Spleen (tissue), 7 donors: ENCODE measurements around the gene CSNK1D.
"Not testable (repeated sequence)": the region's sequence is repeated elsewhere in the genome, so short reads cannot be mapped to it uniquely, and the experiment has no call there.

Experiments
- POLR2A ChIP-seq, 3 donors: fragments of 450-650 bp; IDR thresholded peaks; one replicate each; pipeline ENCODE4 v1.5.1; 2017; ENCODE audit warnings: antibody characterized with exemption in 3 of 3, mild to moderate bottlenecking in 1 of 3
- POLR2AphosphoS5 ChIP-seq, 3 donors: sonication (generic); formaldehyde crosslinking; IDR thresholded peaks; one replicate each; pipeline ENCODE4 v1.5.1; 2017; ENCODE audit warnings: antibody characterized with exemption in 3 of 3
- TF ChIP-seq, protein P1 (sequence below), 11 experiments: fragments of 200-600 bp in 7 of 11; fragments of 450-650 bp in 4 of 11; sonication (generic) in 4 of 11; IDR thresholded peaks in 8 of 11; conservative IDR thresholded peaks in 3 of 11; 1 replicate in 7 of 11; 2 replicates in 4 of 11; pipeline versions ENCODE4 v1.4.0 to v1.8.0; 2016 to 2021; ENCODE audit warnings: antibody characterized with exemption in 11 of 11, inconsistent platforms in 4 of 11, mild to moderate bottlenecking in 1 of 11
- donor health status: DM: no; HTN: no; CAD: no; lungs with moderate emphysema.
- donor health status: DM: no; HTN: no; CAD: no.
- donor health status: DM: no; HTN: no; CAD: no.

DNA sequence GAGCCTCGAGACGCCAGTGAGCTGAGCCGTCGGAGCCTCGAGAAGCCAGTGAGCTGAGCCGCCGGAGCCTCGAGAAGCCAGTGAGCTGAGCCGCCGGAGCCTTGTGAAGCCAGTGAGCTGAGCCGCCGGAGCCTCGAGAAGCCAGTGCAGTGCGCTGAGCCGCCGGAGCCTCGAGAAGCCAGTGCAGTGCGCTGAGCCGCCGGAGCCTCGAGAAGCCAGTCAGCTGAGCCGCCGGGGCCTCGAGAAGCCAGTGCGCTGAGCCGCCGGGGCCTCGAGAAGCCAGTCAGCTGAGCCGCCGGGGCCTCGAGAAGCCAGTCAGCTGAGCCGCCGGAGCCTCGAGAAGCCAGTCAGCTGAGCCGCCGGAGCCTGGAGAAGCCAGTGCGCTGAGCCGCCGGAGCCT lies 19.4 kb downstream of the CSNK1D start:
- TF ChIP-seq, protein P1, sequence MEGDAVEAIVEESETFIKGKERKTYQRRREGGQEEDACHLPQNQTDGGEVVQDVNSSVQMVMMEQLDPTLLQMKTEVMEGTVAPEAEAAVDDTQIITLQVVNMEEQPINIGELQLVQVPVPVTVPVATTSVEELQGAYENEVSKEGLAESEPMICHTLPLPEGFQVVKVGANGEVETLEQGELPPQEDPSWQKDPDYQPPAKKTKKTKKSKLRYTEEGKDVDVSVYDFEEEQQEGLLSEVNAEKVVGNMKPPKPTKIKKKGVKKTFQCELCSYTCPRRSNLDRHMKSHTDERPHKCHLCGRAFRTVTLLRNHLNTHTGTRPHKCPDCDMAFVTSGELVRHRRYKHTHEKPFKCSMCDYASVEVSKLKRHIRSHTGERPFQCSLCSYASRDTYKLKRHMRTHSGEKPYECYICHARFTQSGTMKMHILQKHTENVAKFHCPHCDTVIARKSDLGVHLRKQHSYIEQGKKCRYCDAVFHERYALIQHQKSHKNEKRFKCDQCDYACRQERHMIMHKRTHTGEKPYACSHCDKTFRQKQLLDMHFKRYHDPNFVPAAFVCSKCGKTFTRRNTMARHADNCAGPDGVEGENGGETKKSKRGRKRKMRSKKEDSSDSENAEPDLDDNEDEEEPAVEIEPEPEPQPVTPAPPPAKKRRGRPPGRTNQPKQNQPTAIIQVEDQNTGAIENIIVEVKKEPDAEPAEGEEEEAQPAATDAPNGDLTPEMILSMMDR (IDR thresholded peaks at IDR 0.05 in 8 of 11, conservative IDR thresholded peaks at IDR 0.05 in 3 of 11): not testable (repeated sequence)
- TF ChIP-seq POLR2AphosphoS5, POLR2A (IDR thresholded peaks at IDR 0.05): not testable (repeated sequence)
